ENCODE data around the gene OR6P1.

The OR6P1 gene

GRCh38 chr1:158554352-158554751 lies 16.0 kb downstream of the OR6P1 start, which contains the start of gene OR6Y1:
Gene OR6Y1 (minus strand): TSS chr1:158554405. CDS start chr1:158548105, 6,300 bp downstream.
- H3K27ac ChIP-seq: no peak within 1 kb of the TSS
- TF ChIP-seq ZFX (IDR thresholded peaks at IDR 0.05; ENCODE audit: borderline replicate concordance): no peak
- no peak for TF ChIP-seq CTCF (IDR thresholded peaks at IDR 0.05)

GRCh38 chr1:158552296-158552695 lies 18.1 kb downstream of the OR6P1 start:
- TF ChIP-seq CTCF (IDR thresholded peaks at IDR 0.05) (no peak), ZFX (IDR thresholded peaks at IDR 0.05; ENCODE audit: borderline replicate concordance) (no peak)
- no peak overlapping the region for H3K27ac ChIP-seq

- no peak for TF ChIP-seq ZFX (IDR thresholded peaks at IDR 0.05; ENCODE audit: borderline replicate concordance)
- TF ChIP-seq CTCF (IDR thresholded peaks at IDR 0.05): no peak
- no peak overlapping the region for H3K27ac ChIP-seq
Observed at GRCh38 chr1:158547533-158547932, 22.8 kb downstream of the OR6P1 start.

- H3K27ac ChIP-seq: no peak overlapping the region
- TF ChIP-seq CTCF (IDR thresholded peaks at IDR 0.05) (no peak), ZFX (IDR thresholded peaks at IDR 0.05; ENCODE audit: borderline replicate concordance) (no peak)
Observed at GRCh38 chr1:158537609-158538008, 32.8 kb downstream of the OR6P1 start.

- TF ChIP-seq ZFX (IDR thresholded peaks at IDR 0.05; ENCODE audit: borderline replicate concordance): no peak
- TF ChIP-seq CTCF (IDR thresholded peaks at IDR 0.05): no peak
- no peak overlapping the region for H3K27ac ChIP-seq
Observed at GRCh38 chr1:158534496-158534895, 35.9 kb downstream of the OR6P1 start.

GRCh38 chr1:158527190-158527815 lies 43.1 kb downstream of the OR6P1 start:
- peak; percentile 85 for TF ChIP-seq CTCF (IDR thresholded peaks at IDR 0.05)
- no peak for TF ChIP-seq ZFX (IDR thresholded peaks at IDR 0.05; ENCODE audit: borderline replicate concordance)
- no peak overlapping the region for H3K27ac ChIP-seq

GRCh38 chr1:158521666-158522058 lies 48.7 kb downstream of the OR6P1 start:
- TF ChIP-seq ZFX (IDR thresholded peaks at IDR 0.05; ENCODE audit: borderline replicate concordance) (no peak), CTCF (IDR thresholded peaks at IDR 0.05) (no peak)
- no peak overlapping the region for H3K27ac ChIP-seq

Measured in 22Rv1 (cell line).